SK-N-SH (cell line): ENCODE measurements around the gene ETF1. TPM values are rescaled to one million over a fixed set of nuclear protein-coding genes. Genes with fewer than 3 reads are reported as not detected.

Source experiments
- CTCF ChIA-PET: fragments of 300-600, 350-600 bp; formaldehyde crosslinking; extraction: SDS; loops from one replicate; lab custom pipeline; 2021; lab: Yijun Ruan, JAX
- POLR2A ChIA-PET: fragments of 350-600 bp; sonication (Branson Sonifier 250); formaldehyde crosslinking; extraction: SDS; loops from one replicate; lab custom pipeline; 2020; ENCODE audit warnings: antibody characterized with exemption, inconsistent platforms; lab: Yijun Ruan, JAX
- DNase-seq: peaks from one replicate; pipeline ENCODE4 v3.0.0; 2012
- H2AFZ ChIP-seq: fragments of 200-600 bp; sonication (generic); 2 replicates; pipeline ENCODE4 v1.8.1; 2016; ENCODE audit warnings: antibody characterized with exemption, mild to moderate bottlenecking, low read depth
- H3F3A ChIP-seq: fragments of 200-600 bp; sonication (generic); replicated peaks from 2 replicates; pipeline ENCODE3; 2016; ENCODE audit warnings: antibody characterized with exemption, mild to moderate bottlenecking; ENCODE audit not compliant: insufficient read depth
- H3K27ac ChIP-seq, 2 experiments: fragments of 200-500 bp in 1 of 2; fragments of 200-600 bp in 1 of 2; sonication (Bioruptor generic) in 1 of 2; sonication (generic), shearing (Covaris generic) in 1 of 2; 2 replicates each; pipeline versions ENCODE4 v1.5.1 to v1.6.1; 2014 to 2016; ENCODE audit warnings: low read depth in 2 of 2, inconsistent platforms in 1 of 2, low read length in 1 of 2, mild to moderate bottlenecking in 1 of 2, mixed read lengths in 1 of 2
- H3K27me3 ChIP-seq: fragments of 200-600 bp; sonication (generic), shearing (Covaris generic); 2 replicates; pipeline ENCODE4 v1.6.1; 2016; ENCODE audit warnings: mixed run types; ENCODE audit not compliant: insufficient read depth
- H3K36me3 ChIP-seq, 2 experiments: fragments of 200-500 bp in 1 of 2; fragments of 200-600 bp in 1 of 2; sonication (Bioruptor generic) in 1 of 2; sonication (generic) in 1 of 2; replicated peaks in 1 of 2; 2 replicates each; pipeline versions ENCODE3 to v1.5.1; 2014 to 2016; ENCODE audit warnings: low read length in 1 of 2, mild to moderate bottlenecking in 1 of 2; ENCODE audit not compliant: insufficient read depth in 2 of 2, control insufficient read depth in 1 of 2
- H3K4me1 ChIP-seq, 2 experiments: fragments of 200-500 bp in 1 of 2; fragments of 200-600 bp in 1 of 2; sonication (Bioruptor generic) in 1 of 2; sonication (generic), shearing (Covaris generic) in 1 of 2; 2 replicates each; pipeline versions ENCODE4 v1.5.1 to v1.6.1; 2014 to 2016; ENCODE audit warnings: low read depth in 1 of 2, low read length in 1 of 2, mixed run types in 1 of 2; ENCODE audit not compliant: insufficient read depth in 2 of 2, control insufficient read depth in 1 of 2
- H3K4me2 ChIP-seq: fragments of 200-600 bp; sonication (generic), shearing (Covaris generic); 2 replicates; pipeline ENCODE4 v1.6.1; 2017; ENCODE audit warnings: mixed run types
- H3K4me3 ChIP-seq, 2 experiments: fragments of 200-500 bp in 1 of 2; fragments of 200-600 bp in 1 of 2; sonication (Bioruptor generic) in 1 of 2; sonication (generic), shearing (Covaris generic) in 1 of 2; 2 replicates each; pipeline versions ENCODE4 v1.5.1 to v1.8.1; 2014 to 2016; ENCODE audit warnings: low read depth in 2 of 2, inconsistent platforms in 1 of 2, low read length in 1 of 2, mild to moderate bottlenecking in 1 of 2, mixed read lengths in 1 of 2, moderate library complexity in 1 of 2
- H3K79me2 ChIP-seq: fragments of 200-600 bp; sonication (generic); 2 replicates; pipeline ENCODE4 v1.8.1; 2017; ENCODE audit warnings: mild to moderate bottlenecking; ENCODE audit not compliant: insufficient read depth
- H3K9ac ChIP-seq: fragments of 200-600 bp; sonication (generic); 2 replicates; pipeline ENCODE4 v1.6.1; 2017; ENCODE audit warnings: mixed run types
- H3K9me2 ChIP-seq: fragments of 200-600 bp; sonication (generic); 2 replicates; pipeline ENCODE4 v1.6.1; 2017; ENCODE audit warnings: mixed run types
- H3K9me3 ChIP-seq: fragments of 200-600 bp; sonication (generic); 2 replicates; pipeline ENCODE4 v1.6.1; 2017; ENCODE audit warnings: mixed run types, mild to moderate bottlenecking, moderate library complexity
- H4K20me1 ChIP-seq: fragments of 200-600 bp; sonication (generic); 2 replicates; pipeline ENCODE4 v1.6.1; 2017; ENCODE audit warnings: mild to moderate bottlenecking, mixed run types; ENCODE audit not compliant: insufficient read depth
- CHD2 ChIP-seq: fragments of 150-350 bp; IDR thresholded peaks from 2 replicates; pipeline ENCODE4 v1.6.1; 2018; ENCODE audit warnings: low read length; ENCODE audit not compliant: partially characterized antibody
- ELF1 ChIP-seq: IDR thresholded peaks from 2 replicates; pipeline ENCODE4 v1.4.0; 2012
- EP300 ChIP-seq, 2 experiments: IDR thresholded peaks; 2 replicates each; pipeline versions ENCODE4 v1.4.0 to v1.6.1; 2012; ENCODE audit warnings: borderline replicate concordance in 1 of 2, low read depth in 1 of 2, low read length in 1 of 2
- EZH2phosphoT487 ChIP-seq: fragments of 200-600 bp; sonication (generic); IDR thresholded peaks from 2 replicates; pipeline ENCODE4 v1.6.1; 2017; ENCODE audit warnings: low read depth, mixed run types, mild to moderate bottlenecking, antibody characterized with exemption, moderate library complexity, borderline replicate concordance
- FOSL2 ChIP-seq: IDR thresholded peaks from 2 replicates; pipeline ENCODE4 v1.4.0; 2012; ENCODE audit warnings: low read depth, mild to moderate bottlenecking, moderate library complexity, borderline replicate concordance
- GABPA ChIP-seq: IDR thresholded peaks from 2 replicates; pipeline ENCODE4 v1.4.0; 2012; ENCODE audit warnings: low read depth, mild to moderate bottlenecking
- IRF3 ChIP-seq: fragments of 150-350 bp; IDR thresholded peaks from 2 replicates; pipeline ENCODE4 v1.6.1; 2016; ENCODE audit warnings: mild to moderate bottlenecking, low read depth, low read length
- JUND ChIP-seq: IDR thresholded peaks from 2 replicates; pipeline ENCODE4 v1.4.0; 2012
- MAX ChIP-seq: IDR thresholded peaks from 2 replicates; pipeline ENCODE4 v1.4.0; 2012; ENCODE audit warnings: low read depth
- NRF1 ChIP-seq: IDR thresholded peaks from 2 replicates; pipeline ENCODE4 v1.6.1; 2012; ENCODE audit warnings: low read depth, mild to moderate bottlenecking, low read length
- REST ChIP-seq: IDR thresholded peaks from 2 replicates; pipeline ENCODE4 v1.6.1; 2012; ENCODE audit warnings: mild to moderate bottlenecking, low read depth, low read length, moderate library complexity
- RFX5 ChIP-seq: IDR thresholded peaks from 2 replicates; pipeline ENCODE4 v1.6.1; 2012; ENCODE audit warnings: mild to moderate bottlenecking, improper control_type of control experiment, low read length
- SIN3A ChIP-seq: IDR thresholded peaks from 2 replicates; pipeline ENCODE4 v1.6.1; 2012; ENCODE audit warnings: low read depth, mild to moderate bottlenecking, low read length, moderate library complexity, borderline replicate concordance
- SMC3 ChIP-seq: IDR thresholded peaks from 2 replicates; pipeline ENCODE4 v1.6.1; 2012; ENCODE audit warnings: low read depth, low read length, improper control_type of control experiment
- TEAD4 ChIP-seq: IDR thresholded peaks from 2 replicates; pipeline ENCODE4 v1.4.0; 2012; ENCODE audit warnings: mild to moderate bottlenecking, borderline replicate concordance; ENCODE audit not compliant: insufficient read depth
- ZBTB33 ChIP-seq: IDR thresholded peaks from 2 replicates; pipeline ENCODE4 v1.4.0; 2012; ENCODE audit warnings: low read depth, borderline replicate concordance
- WGBS: methylation state at CpG from one replicate; pipeline ENCODE4 v1.1.6; 2017; ENCODE audit warnings: low lambda C conversion rate; 5-methylcytosine and 5-hydroxymethylcytosine counted together
- polyA plus RNA-seq, 3 experiments: library from polyadenylated mRNA; depleted of rRNA; stranded (reverse); fragments of >200 nt; gene quantifications; 2 replicates each; pipeline ENCODE4 v1.2.3, GENCODE V29; 2012

ETF1 gene
- polyA plus RNA-seq, 1 of the 3 experiments (the other 2 are of a cell fraction), result 36.7 TPM

GRCh38 chr5:138563340-138564118 is 20.5 kb upstream of the ETF1 start:
- H3K36me3 ChIP-seq, result peaks cover 80 to 91% of the 10 kb centered on the region in 2 experiments
- H3K27ac ChIP-seq, result no peak overlapping the region
- no peak overlapping the region for H3K4me3 ChIP-seq
- H3K9me2 ChIP-seq, result no peaks in the 10 kb centered on the region
- ChIA-PET CTCF (interaction anchor here (1.4 to 1.5 kb wide), 2 partner anchors 15 to 20 kb away, joined by 3 read pairs; partner anchors contain the start of gene ETF1), POLR2A (no interaction called here)
- 90% methylated on average over 3 of the region's 3 CpGs for WGBS
- no peaks in the 10 kb centered on the region for H3K4me1 ChIP-seq
- no peak overlapping the region for H2AFZ ChIP-seq
- peaks cover 33% of the 10 kb centered on the region for H3F3A ChIP-seq
- H3K27me3 ChIP-seq, result no peaks in the 10 kb centered on the region
- peaks cover 40% of the 10 kb centered on the region for H4K20me1 ChIP-seq
- no peak for DNase-seq
- no peak overlapping the region for H3K4me2 ChIP-seq
- H3K79me2 ChIP-seq, result peaks cover 91% of the 10 kb centered on the region
- no peak overlapping the region for H3K9ac ChIP-seq
- TF ChIP-seq ZBTB33 (no peak), IRF3 (no peak), JUND (no peak), SMC3 (no peak), EZH2phosphoT487 (no peak), MAX (no peak)
- TF ChIP-seq, all 33 proteins: peak for 0
- no peaks in the 10 kb centered on the region for H3K9me3 ChIP-seq

DNA sequence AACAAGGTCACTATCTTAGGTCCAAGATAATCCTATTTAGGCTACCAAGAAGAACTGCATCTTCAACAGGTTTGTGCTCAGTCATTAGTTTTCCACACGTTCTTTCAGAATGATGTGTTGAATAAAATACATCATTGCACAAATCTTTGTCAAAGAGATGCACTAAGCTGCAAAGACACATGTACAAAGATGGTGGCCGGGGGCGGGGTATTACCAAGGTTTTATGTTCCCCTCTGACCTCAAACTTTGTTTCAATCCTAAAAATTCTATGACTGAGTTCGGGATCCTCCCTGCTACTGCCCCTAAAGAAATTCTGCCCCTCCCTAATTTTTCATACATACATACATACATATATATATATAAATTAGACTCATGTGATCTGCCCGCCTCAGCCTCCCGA is 17.9 kb upstream of the ETF1 start:
- Histone ChIP-seq H3K79me2 (peaks cover 79% of the 10 kb centered on the region), H3K4me2 (no peak overlapping the region), H3K36me3 (peaks cover 87 to 92% of the 10 kb centered on the region in 2 experiments), H3K27ac (no peak overlapping the region), H3K9me3 (no peaks in the 10 kb centered on the region), H3F3A (peaks cover 45% of the 10 kb centered on the region), H4K20me1 (peaks cover 40% of the 10 kb centered on the region), H2AFZ (no peak overlapping the region), H3K9me2 (no peaks in the 10 kb centered on the region), H3K4me3 (no peak overlapping the region), H3K9ac (no peak overlapping the region), H3K4me1 (no peaks in the 10 kb centered on the region), H3K27me3 (no peaks in the 10 kb centered on the region)
- over 99% methylated on average over 6 of the region's 6 CpGs for WGBS
- CTCF ChIA-PET, result no interaction called here
- no peak for DNase-seq
- TF ChIP-seq CHD2, result no peak
- no peak for TF ChIP-seq TEAD4
- TF ChIP-seq FOSL2, result no peak
- TF ChIP-seq MAX, result no peak
- no peak for TF ChIP-seq EP300 (IDR thresholded peaks at IDR 0.05; ENCODE audit: borderline replicate concordance in 1 of 2, low read depth in 1 of 2, low read length in 1 of 2)
- TF ChIP-seq GABPA, result no peak
- TF ChIP-seq NRF1, result no peak
- no peak for TF ChIP-seq RFX5
- TF ChIP-seq ELF1, result no peak
- TF ChIP-seq REST, result no peak
- no peak for TF ChIP-seq SIN3A
- TF ChIP-seq JUND, result no peak
- TF ChIP-seq, all 33 proteins: peak for 0
- POLR2A ChIA-PET, result interaction anchor here (0.6 kb wide), 1 partner anchor 9 kb away, joined by 3 read pairs; no protein-coding TSS in a partner anchor
